ENCODE results near the gene CLSTN2. TPM values are rescaled to one million over a fixed set of nuclear protein-coding genes. Genes with fewer than 3 reads are reported as not detected.

CLSTN2 gene
- total RNA-seq, 1 experiment from 2014 or later: 0.02 TPM

GRCh38 chr3:140501061-140501769 lies 566.2 kb downstream of the CLSTN2 start:
- no peaks in the 10 kb centered on the region for H3K9me2 ChIP-seq (ENCODE audit: insufficient read depth)
- ATAC-seq (no peak), DNase-seq (ENCODE audit: low read depth, low spot score) (no peak)
- TF ChIP-seq SIN3A (IDR thresholded peaks at IDR 0.05; ENCODE audit: low read depth) (no peak), YY1 (IDR thresholded peaks at IDR 0.05; ENCODE audit: extremely low read depth, insufficient replicate concordance, low read depth, low read length) (no peak), CBX3 (IDR thresholded peaks at IDR 0.05; ENCODE audit: low read depth) (no peak), EZH2phosphoT487 (IDR thresholded peaks at IDR 0.05; ENCODE audit: borderline replicate concordance) (no peak), POLR2AphosphoS5 (IDR thresholded peaks at IDR 0.05; ENCODE audit: low read depth, low read length) (no peak), EZH2 (IDR thresholded peaks at IDR 0.05) (no peak), ZBTB33 (IDR thresholded peaks at IDR 0.05; ENCODE audit: extremely low read depth, insufficient replicate concordance, low read length) (no peak), ELF1 (IDR thresholded peaks at IDR 0.05; ENCODE audit: borderline replicate concordance, low read depth) (no peak), CEBPB (IDR thresholded peaks at IDR 0.05; ENCODE audit: low read depth) (no peak), RAD21 (IDR thresholded peaks at IDR 0.05; ENCODE audit: low read depth) (no peak), FOSL1 (IDR thresholded peaks at IDR 0.05; ENCODE audit: low read depth) (no peak), SRF (IDR thresholded peaks at IDR 0.05; ENCODE audit: low read depth) (no peak)
- TF ChIP-seq, protein P1, sequence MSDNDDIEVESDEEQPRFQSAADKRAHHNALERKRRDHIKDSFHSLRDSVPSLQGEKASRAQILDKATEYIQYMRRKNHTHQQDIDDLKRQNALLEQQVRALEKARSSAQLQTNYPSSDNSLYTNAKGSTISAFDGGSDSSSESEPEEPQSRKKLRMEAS (IDR thresholded peaks at IDR 0.05): no peak
- H3K36me3 ChIP-seq (ENCODE audit: control insufficient read depth in 1 of 2, insufficient read depth in 2 of 2, low read length in 2 of 2): no peaks in the 10 kb centered on the region
- no peak overlapping the region for H3K9ac ChIP-seq (ENCODE audit: low read length)
- ChIA-PET POLR2A (no interaction called here), CTCF (interaction anchor here (1.0 kb wide), 1 partner anchor 373 kb away, joined by 3 read pairs; no protein-coding TSS in a partner anchor), RAD21 (ENCODE audit: low non-redundant PET in 1 of 2, low total read pairs in 2 of 2, uncharacterized antibody in 2 of 2, unreplicated experiment in 2 of 2) (no interaction called here)
- no peaks in the 10 kb centered on the region for H4K20me1 ChIP-seq (ENCODE audit: insufficient read depth)
- intact Hi-C loops (cut with micrococcal nuclease): no loop called here
- no peak overlapping the region for H2AFZ ChIP-seq (ENCODE audit: low read depth, low read length, poor library complexity, severe bottlenecking)
- H3K27me3 ChIP-seq (ENCODE audit: insufficient read depth, low read length): peaks cover 40% of the 10 kb centered on the region
- H3K4me2 ChIP-seq (ENCODE audit: low read length): no peak overlapping the region
- no TSS peak for BruUV-seq (replicated peaks)
- no peaks in the 10 kb centered on the region for H3K79me2 ChIP-seq (ENCODE audit: insufficient read depth, low read length)
- no peak overlapping the region for H3K27ac ChIP-seq (ENCODE audit: low read depth, low read length)
- H3K4me3 ChIP-seq (replicated peaks in 1 of 2; ENCODE audit: low read depth in 1 of 2, low read length in 2 of 2): no peak overlapping the region
- H3K4me1 ChIP-seq (ENCODE audit: control insufficient read depth in 1 of 2, insufficient read depth in 2 of 2, low read length in 2 of 2): no peaks in the 10 kb centered on the region
- H3K9me3 ChIP-seq (ENCODE audit: control insufficient read depth in 1 of 2, insufficient read depth in 1 of 2, low read depth in 1 of 2, low read length in 2 of 2): no peaks in the 10 kb centered on the region

Measured in HCT116 (cell line).